Breast epithelium (tissue), 4 donors: ENCODE measurements around the gene ANKRD34C. TPM values are rescaled to one million over a fixed set of nuclear protein-coding genes. Genes with fewer than 3 reads are reported as not detected.

Experiments used
- DNase-seq, 2 donors: peaks; one replicate each; pipeline ENCODE4 v3.0.0-alpha.2; 2019; ENCODE audit warnings: low spot score in 2 of 2
- H3K27ac ChIP-seq, 2 donors: fragments of 200-600 bp; sonication (generic) in 1 of 2; one replicate each; pipeline ENCODE4 v1.5.1; 2016 to 2019; ENCODE audit warnings: mild to moderate bottlenecking in 1 of 2
- H3K27me3 ChIP-seq, 2 donors: fragments of 200-600 bp; sonication (generic) in 1 of 2; one replicate each; pipeline versions ENCODE4 v1.5.1 to v1.6.0; 2017 to 2019; ENCODE audit warnings: control low read depth in 1 of 2, mild to moderate bottlenecking in 1 of 2
- H3K36me3 ChIP-seq: fragments of 200-600 bp; one replicate; pipeline ENCODE4 v1.5.1; 2019
- H3K4me1 ChIP-seq, 2 donors: fragments of 200-600 bp; sonication (generic); one replicate each; pipeline ENCODE4 v1.5.1; 2016 to 2019; ENCODE audit warnings: control low read depth in 1 of 2
- H3K4me3 ChIP-seq, 3 donors: fragments of 200-600 bp; sonication (generic); 1 replicate in 2 of 3; 2 replicates in 1 of 3; pipeline ENCODE4 v1.5.1; 2016 to 2019; ENCODE audit warnings: mild to moderate bottlenecking in 3 of 3, moderate library complexity in 2 of 3
- H3K9me3 ChIP-seq, 2 donors: fragments of 200-600 bp; sonication (generic) in 1 of 2; one replicate each; pipeline ENCODE4 v1.5.1; 2016 to 2019; ENCODE audit warnings: control low read depth in 1 of 2
- POLR2A ChIP-seq: fragments of 450-650 bp; IDR thresholded peaks from one replicate; pipeline ENCODE4 v1.6.1; 2016; ENCODE audit warnings: antibody characterized with exemption, mild to moderate bottlenecking, moderate library complexity
- POLR2AphosphoS5 ChIP-seq, 3 donors: sonication (generic); formaldehyde crosslinking; IDR thresholded peaks; one replicate each; pipeline ENCODE4 v1.6.1; 2017; ENCODE audit warnings: antibody characterized with exemption in 3 of 3
- intact Hi-C: fragments of 100-400 bp; cut with DNase I; formaldehyde crosslinking; loops from one replicate; pipeline ENCODE4 v1.15.1; 2023; ENCODE audit warnings: low total_unique reads
- total RNA-seq, 3 donors: library from RNA; depleted of rRNA; stranded (reverse); fragments of >200 nt; gene quantifications; one replicate each; pipeline ENCODE4 v1.1.0, GENCODE V29; 2016
- TF ChIP-seq, protein P1 (sequence below), 3 donors: fragments of 450-650 bp; IDR thresholded peaks; one replicate each; pipeline ENCODE4 v1.5.1; 2016 to 2017; ENCODE audit warnings: antibody characterized with exemption in 3 of 3, mild to moderate bottlenecking in 3 of 3, moderate library complexity in 3 of 3

Gene ANKRD34C
- total RNA-seq, 3 donors from 2014 or later = not detected

DNA sequence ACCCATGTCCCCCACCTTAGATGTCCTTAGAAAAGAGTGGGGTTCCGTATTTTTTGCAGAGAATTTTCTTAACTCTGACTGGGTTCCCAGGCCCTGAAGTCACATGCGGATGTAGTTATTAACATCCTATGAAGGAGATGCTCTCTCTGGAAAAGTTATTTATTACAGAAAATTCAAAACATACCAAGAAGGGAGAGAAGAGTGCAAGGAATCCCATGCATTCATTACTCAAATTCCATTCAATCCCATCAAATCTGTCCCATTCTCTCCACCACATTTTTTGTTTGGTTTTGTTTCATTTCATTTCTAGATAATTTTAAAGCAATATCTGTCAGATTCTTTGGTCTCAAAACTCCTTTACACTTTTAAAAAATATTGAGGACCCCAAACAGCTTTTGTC, 34.3 kb upstream of the ANKRD34C start:
- Histone ChIP-seq H3K27ac (no peak overlapping the region), H3K4me1 (no peaks in the 10 kb centered on the region), H3K9me3 (no peaks in the 10 kb centered on the region), H3K36me3 (no peaks in the 10 kb centered on the region), H3K27me3 (no peaks in the 10 kb centered on the region), H3K4me3 (no peak overlapping the region)
- TF ChIP-seq POLR2A = no peak
- TF ChIP-seq, protein P1, sequence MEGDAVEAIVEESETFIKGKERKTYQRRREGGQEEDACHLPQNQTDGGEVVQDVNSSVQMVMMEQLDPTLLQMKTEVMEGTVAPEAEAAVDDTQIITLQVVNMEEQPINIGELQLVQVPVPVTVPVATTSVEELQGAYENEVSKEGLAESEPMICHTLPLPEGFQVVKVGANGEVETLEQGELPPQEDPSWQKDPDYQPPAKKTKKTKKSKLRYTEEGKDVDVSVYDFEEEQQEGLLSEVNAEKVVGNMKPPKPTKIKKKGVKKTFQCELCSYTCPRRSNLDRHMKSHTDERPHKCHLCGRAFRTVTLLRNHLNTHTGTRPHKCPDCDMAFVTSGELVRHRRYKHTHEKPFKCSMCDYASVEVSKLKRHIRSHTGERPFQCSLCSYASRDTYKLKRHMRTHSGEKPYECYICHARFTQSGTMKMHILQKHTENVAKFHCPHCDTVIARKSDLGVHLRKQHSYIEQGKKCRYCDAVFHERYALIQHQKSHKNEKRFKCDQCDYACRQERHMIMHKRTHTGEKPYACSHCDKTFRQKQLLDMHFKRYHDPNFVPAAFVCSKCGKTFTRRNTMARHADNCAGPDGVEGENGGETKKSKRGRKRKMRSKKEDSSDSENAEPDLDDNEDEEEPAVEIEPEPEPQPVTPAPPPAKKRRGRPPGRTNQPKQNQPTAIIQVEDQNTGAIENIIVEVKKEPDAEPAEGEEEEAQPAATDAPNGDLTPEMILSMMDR (IDR thresholded peaks at IDR 0.05) = no peak
- TF ChIP-seq POLR2AphosphoS5 (IDR thresholded peaks at IDR 0.05) = no peak
- intact Hi-C loops = no loop called here
- DNase-seq = no peak

DNA sequence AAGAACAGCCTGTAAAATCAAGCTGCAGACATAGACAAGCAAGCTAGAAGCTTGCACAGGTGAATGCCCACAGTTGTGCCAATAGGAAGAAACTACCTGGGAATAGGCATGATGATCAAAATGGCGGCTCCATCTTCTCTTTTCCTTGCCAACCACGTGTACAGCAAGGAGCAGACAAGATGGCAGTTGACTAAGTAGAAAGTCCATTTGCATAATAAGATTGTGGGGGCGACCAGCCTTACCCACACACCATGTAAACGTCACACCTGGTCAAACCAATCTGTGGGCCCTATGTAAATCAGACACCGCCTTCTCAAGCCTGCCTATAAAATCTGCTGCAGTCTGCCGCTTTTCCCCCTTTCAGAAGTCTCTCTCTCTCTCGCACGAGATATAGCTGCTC, 25.1 kb upstream of the ANKRD34C start:
- Histone ChIP-seq H3K27me3 (no peaks in the 10 kb centered on the region), H3K4me1 (no peaks in the 10 kb centered on the region), H3K9me3 (no peaks in the 10 kb centered on the region), H3K27ac (no peak overlapping the region), H3K4me3 (no peak overlapping the region), H3K36me3 (no peaks in the 10 kb centered on the region)
- intact Hi-C loops = no loop called here
- TF ChIP-seq, protein P1 (IDR thresholded peaks at IDR 0.05) = no peak
- no peak for TF ChIP-seq POLR2A
- no peak for TF ChIP-seq POLR2AphosphoS5 (IDR thresholded peaks at IDR 0.05)
- DNase-seq = no peak

DNA sequence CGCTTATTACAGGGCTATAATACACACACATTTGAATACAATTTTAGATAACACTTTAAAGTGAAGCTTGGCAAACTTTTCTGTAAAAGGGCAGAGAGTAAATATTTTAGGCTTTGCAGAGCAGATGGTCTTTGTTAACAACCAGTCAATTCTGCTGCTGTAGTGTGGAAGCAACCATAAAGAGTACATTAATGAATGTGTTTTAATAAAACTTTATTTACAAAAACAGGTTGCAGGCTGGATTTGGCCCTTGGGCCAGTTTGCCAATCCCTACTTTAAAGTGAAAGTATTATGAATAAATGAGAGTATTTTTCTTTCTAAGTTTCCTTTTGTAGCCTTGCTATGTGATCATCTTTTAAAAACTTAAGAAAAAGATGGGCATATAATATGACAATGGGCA, 20.7 kb upstream of the ANKRD34C start:
- Histone ChIP-seq H3K27me3 (no peaks in the 10 kb centered on the region), H3K4me1 (no peaks in the 10 kb centered on the region), H3K9me3 (no peaks in the 10 kb centered on the region), H3K4me3 (no peak overlapping the region), H3K36me3 (no peaks in the 10 kb centered on the region), H3K27ac (no peak overlapping the region)
- TF ChIP-seq POLR2A (no peak), POLR2AphosphoS5 (IDR thresholded peaks at IDR 0.05) (no peak)
- TF ChIP-seq, protein P1 (IDR thresholded peaks at IDR 0.05) = no peak
- DNase-seq = no peak
- intact Hi-C loops = no loop called here

DNA sequence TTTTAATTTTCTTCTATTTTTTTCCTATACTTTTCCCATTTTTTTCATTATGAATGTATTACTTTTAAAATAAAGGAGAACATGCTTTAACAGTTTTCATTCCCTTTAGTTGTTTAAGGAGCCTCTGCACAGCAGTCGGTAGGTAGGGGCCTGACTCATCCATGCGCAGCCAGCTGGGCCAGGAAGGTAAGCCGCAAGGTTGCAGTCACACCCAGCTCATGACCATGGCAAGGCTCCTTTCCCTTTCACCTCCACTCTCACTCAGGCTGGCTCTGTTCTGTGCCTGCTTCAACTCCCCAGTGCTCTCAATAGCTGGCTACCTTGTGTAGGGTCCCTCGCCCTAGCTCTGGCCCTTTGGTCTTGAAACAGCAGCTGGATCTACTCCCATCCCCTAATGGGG, 17.4 kb upstream of the ANKRD34C start:
- intact Hi-C loops = no loop called here
- Histone ChIP-seq H3K27me3 (no peaks in the 10 kb centered on the region), H3K4me3 (no peak overlapping the region), H3K4me1 (no peaks in the 10 kb centered on the region), H3K36me3 (no peaks in the 10 kb centered on the region), H3K9me3 (no peaks in the 10 kb centered on the region), H3K27ac (no peak overlapping the region)
- DNase-seq = no peak
- TF ChIP-seq, protein P1 (IDR thresholded peaks at IDR 0.05) = no peak
- TF ChIP-seq POLR2A = no peak
- TF ChIP-seq POLR2AphosphoS5 (IDR thresholded peaks at IDR 0.05) = no peak

DNA sequence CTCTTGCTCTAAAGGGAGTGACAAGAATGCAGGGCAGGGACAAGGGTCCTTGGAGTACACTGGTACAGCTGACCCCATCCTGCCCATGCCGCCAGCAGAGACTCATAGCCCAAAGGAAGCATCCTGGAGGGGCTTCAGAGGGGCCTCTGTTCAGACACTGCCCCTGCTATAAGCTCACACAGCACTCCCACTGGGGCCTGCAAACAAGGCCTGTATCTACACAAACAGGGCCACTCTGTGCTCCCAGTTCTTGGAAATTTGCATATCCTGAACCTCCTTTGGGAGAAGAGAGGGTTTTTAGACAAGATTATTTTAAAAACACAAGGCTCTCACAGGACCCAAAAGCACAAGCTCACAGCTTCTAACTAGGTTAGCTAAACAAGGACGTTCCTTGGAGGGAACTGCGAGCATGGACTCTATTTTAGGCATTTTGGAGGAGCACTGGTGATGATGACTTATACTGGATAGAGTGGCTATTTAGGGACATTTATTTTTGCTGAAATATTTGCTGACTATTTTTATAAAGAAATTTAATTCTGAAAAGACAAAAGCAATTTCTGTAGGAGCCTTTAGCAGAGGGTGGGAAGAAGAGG, 16.4 kb upstream of the ANKRD34C start:
- intact Hi-C loops = no loop called here
- no peaks in the 10 kb centered on the region for H3K4me1 ChIP-seq
- no peak overlapping the region for H3K4me3 ChIP-seq
- no peaks in the 10 kb centered on the region for H3K9me3 ChIP-seq
- no peaks in the 10 kb centered on the region for H3K36me3 ChIP-seq
- TF ChIP-seq POLR2A = no peak
- TF ChIP-seq, protein P1 (IDR thresholded peaks at IDR 0.05) = no peak
- no peak for TF ChIP-seq POLR2AphosphoS5 (IDR thresholded peaks at IDR 0.05)
- DNase-seq = no peak
- H3K27me3 ChIP-seq = no peaks in the 10 kb centered on the region
- H3K27ac ChIP-seq = no peak overlapping the region
